NB4 (cell line): ENCODE data around the gene PRKG2.

ENCODE experiments used
- CTCF ChIP-seq: IDR thresholded peaks from one replicate; pipeline ENCODE4 v1.5.1; 2012; ENCODE audit warnings: low read depth, low read length
- MAX ChIP-seq: IDR thresholded peaks from 2 replicates; pipeline ENCODE4 v1.6.1; 2011; ENCODE audit warnings: low read depth, low read length
- MYC ChIP-seq: IDR thresholded peaks from 2 replicates; pipeline ENCODE4 v1.6.1; 2011; ENCODE audit warnings: low read depth, low read length
- POLR2A ChIP-seq: IDR thresholded peaks from 2 replicates; pipeline ENCODE4 v1.6.1; 2011; ENCODE audit warnings: mild to moderate bottlenecking; ENCODE audit not compliant: insufficient read length; ENCODE audit errors: extremely low read depth

DNA sequence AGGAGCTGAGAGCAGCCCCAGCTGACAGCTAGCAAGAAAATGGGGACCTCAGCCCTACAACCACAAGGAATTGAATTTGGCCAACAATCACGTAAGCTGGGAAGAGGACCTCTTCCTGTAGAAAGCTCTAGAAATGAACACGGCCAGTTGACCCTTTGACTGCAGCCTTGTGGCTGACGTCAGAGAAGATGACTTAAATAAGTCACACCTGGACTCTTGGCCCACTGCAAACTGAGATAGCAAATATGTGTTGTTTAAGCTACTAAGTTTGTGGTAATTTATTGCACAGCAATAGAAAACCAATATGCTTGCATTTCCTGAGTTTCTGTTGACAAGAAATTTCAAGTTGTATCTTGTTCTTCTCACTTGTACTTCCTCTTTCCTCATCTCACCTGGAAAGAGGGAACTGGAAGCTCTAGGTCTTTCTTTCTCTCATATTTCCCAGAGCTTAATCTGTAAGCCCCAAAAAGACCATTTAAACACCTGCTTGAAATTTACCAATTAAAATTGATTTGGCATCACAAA, 18.8 kb downstream of the PRKG2 start:
- TF ChIP-seq CTCF (no peak), POLR2A (no peak), MYC (no peak), MAX (no peak)
